Measurements from ENCODE around the gene AP2B1. TPM values are rescaled to one million over a fixed set of nuclear protein-coding genes. Genes with fewer than 3 reads are reported as not detected.

Gene AP2B1
- total and polyA plus RNA-seq, 9 of the 15 experiments (the other 6 are each of a cell fraction or from before 2014, with no cell fraction given): 60.1 to 287 (median 105) TPM

- TF ChIP-seq KDM4B (IDR thresholded peaks at IDR 0.05; ENCODE audit: borderline replicate concordance in 2 of 2, low read depth in 1 of 2): peak in 1 of 2 experiments; percentile 31; a peak in 1 of 4 replicates
- no peak for TF ChIP-seq ZNF12 (CRISPR knock-in tag; IDR thresholded peaks at IDR 0.05)
- TF ChIP-seq CREBBP (IDR thresholded peaks at IDR 0.05; ENCODE audit: low read depth, low read length): no peak
- TF ChIP-seq GMEB1 (CRISPR knock-in tag; IDR thresholded peaks at IDR 0.05): peak; percentile 79
- no peak for TF ChIP-seq ZFP1 (CRISPR knock-in tag; IDR thresholded peaks at IDR 0.05)
- TF ChIP-seq, protein P1, sequence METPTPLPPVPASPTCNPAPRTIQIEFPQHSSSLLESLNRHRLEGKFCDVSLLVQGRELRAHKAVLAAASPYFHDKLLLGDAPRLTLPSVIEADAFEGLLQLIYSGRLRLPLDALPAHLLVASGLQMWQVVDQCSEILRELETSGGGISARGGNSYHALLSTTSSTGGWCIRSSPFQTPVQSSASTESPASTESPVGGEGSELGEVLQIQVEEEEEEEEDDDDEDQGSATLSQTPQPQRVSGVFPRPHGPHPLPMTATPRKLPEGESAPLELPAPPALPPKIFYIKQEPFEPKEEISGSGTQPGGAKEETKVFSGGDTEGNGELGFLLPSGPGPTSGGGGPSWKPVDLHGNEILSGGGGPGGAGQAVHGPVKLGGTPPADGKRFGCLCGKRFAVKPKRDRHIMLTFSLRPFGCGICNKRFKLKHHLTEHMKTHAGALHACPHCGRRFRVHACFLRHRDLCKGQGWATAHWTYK (CRISPR knock-in tag; IDR thresholded peaks at IDR 0.05): no peak; the same call in 1 of the 2 replicates
- TF ChIP-seq NCOA2 (IDR thresholded peaks at IDR 0.05; ENCODE audit: partially characterized antibody in 2 of 2): peak in 1 of 2 experiments; percentile 37
- TF ChIP-seq, protein P2, sequence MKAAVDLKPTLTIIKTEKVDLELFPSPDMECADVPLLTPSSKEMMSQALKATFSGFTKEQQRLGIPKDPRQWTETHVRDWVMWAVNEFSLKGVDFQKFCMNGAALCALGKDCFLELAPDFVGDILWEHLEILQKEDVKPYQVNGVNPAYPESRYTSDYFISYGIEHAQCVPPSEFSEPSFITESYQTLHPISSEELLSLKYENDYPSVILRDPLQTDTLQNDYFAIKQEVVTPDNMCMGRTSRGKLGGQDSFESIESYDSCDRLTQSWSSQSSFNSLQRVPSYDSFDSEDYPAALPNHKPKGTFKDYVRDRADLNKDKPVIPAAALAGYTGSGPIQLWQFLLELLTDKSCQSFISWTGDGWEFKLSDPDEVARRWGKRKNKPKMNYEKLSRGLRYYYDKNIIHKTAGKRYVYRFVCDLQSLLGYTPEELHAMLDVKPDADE (conservative IDR thresholded peaks at IDR 0.05; ENCODE audit: control insufficient read depth, low read depth, low read length): peak; percentile 90
- peak in 1 of 3 experiments; percentile 7; a peak in 1 of 6 replicates for TF ChIP-seq CTCF (IDR thresholded peaks at IDR 0.05 in 2 of 3, conservative IDR thresholded peaks at IDR 0.05 in 1 of 3; ENCODE audit: insufficient read depth in 2 of 3, low read depth in 1 of 3, low read length in 3 of 3)
- TF ChIP-seq SAFB (IDR thresholded peaks at IDR 0.05; ENCODE audit: borderline replicate concordance, low read depth, low read length): no peak
- TF ChIP-seq ZNF75A (CRISPR knock-in tag; IDR thresholded peaks at IDR 0.05): no peak
- TF ChIP-seq FOXP4 (CRISPR knock-in tag; IDR thresholded peaks at IDR 0.05; ENCODE audit: borderline replicate concordance): no peak
- TF ChIP-seq NFXL1 (CRISPR knock-in tag; IDR thresholded peaks at IDR 0.05): no peak
- no peak; the same call in 1 of the 2 replicates for TF ChIP-seq ZNF695 (CRISPR knock-in tag; IDR thresholded peaks at IDR 0.05)
- TF ChIP-seq, protein P3, sequence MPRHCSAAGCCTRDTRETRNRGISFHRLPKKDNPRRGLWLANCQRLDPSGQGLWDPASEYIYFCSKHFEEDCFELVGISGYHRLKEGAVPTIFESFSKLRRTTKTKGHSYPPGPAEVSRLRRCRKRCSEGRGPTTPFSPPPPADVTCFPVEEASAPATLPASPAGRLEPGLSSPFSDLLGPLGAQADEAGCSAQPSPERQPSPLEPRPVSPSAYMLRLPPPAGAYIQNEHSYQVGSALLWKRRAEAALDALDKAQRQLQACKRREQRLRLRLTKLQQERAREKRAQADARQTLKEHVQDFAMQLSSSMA (CRISPR knock-in tag; IDR thresholded peaks at IDR 0.05): no peak
Measured at GRCh38 chr17:35587074-35587961, at the start of gene AP2B1 (continued).

Measured in K562 (cell line).